ENCODE results near the gene NMRAL1. TPM values are rescaled to one million over a fixed set of nuclear protein-coding genes. Genes with fewer than 3 reads are reported as not detected.

NMRAL1 gene
- total and polyA plus RNA-seq, 10 donors = 26.3 to 58.6 (median 41.8) TPM

DNA sequence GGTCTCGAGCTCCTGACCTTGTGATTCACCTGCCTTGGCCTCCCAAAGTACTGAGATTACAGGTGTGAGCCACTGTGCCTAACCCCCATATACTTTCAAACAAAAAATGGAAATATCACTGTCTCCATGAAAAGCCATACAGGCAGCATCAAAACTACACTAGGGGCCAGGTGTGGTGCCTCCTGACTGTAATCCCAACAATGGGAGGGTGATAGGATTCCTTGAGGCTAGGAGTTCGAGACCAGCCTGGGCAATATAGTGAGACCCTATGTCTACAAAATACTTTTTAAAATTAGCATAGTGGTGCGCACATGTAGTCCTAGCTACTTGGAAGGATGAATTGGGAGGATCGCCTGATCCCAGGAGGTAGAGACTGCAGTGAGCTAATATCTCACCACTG, 17.5 kb upstream of the NMRAL1 start:
- H3K9me3 ChIP-seq = no peaks in the 10 kb centered on the region
- intact Hi-C loops (cut with DNase I; ENCODE audit: low total_unique reads) = no loop called here
- 91 to 100% (median 98%) methylated on average over 4 of the region's 4 CpGs for WGBS, 5 donors
- peaks cover 22 to 74% (median 42%) of the 10 kb centered on the region in 6 donors for H3K4me1 ChIP-seq
- H3K4me3 ChIP-seq = no peak overlapping the region
- H3K27me3 ChIP-seq (replicated peaks in 1 of 7) = no peaks in the 10 kb centered on the region
- H3K36me3 ChIP-seq = peaks cover 3 to 66% (median 12%) of the 10 kb centered on the region in 6 donors
- TF ChIP-seq, protein P1, sequence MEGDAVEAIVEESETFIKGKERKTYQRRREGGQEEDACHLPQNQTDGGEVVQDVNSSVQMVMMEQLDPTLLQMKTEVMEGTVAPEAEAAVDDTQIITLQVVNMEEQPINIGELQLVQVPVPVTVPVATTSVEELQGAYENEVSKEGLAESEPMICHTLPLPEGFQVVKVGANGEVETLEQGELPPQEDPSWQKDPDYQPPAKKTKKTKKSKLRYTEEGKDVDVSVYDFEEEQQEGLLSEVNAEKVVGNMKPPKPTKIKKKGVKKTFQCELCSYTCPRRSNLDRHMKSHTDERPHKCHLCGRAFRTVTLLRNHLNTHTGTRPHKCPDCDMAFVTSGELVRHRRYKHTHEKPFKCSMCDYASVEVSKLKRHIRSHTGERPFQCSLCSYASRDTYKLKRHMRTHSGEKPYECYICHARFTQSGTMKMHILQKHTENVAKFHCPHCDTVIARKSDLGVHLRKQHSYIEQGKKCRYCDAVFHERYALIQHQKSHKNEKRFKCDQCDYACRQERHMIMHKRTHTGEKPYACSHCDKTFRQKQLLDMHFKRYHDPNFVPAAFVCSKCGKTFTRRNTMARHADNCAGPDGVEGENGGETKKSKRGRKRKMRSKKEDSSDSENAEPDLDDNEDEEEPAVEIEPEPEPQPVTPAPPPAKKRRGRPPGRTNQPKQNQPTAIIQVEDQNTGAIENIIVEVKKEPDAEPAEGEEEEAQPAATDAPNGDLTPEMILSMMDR (IDR thresholded peaks at IDR 0.05 in 8 of 11, conservative IDR thresholded peaks at IDR 0.05 in 3 of 11) = no peak
- TF ChIP-seq POLR2A (IDR thresholded peaks at IDR 0.05) (no peak), POLR2AphosphoS5 (IDR thresholded peaks at IDR 0.05) (no peak)
- DNase-seq = no peak
- peak overlapping the region in 1 of 8 donors; percentile 4 for H3K27ac ChIP-seq

DNA sequence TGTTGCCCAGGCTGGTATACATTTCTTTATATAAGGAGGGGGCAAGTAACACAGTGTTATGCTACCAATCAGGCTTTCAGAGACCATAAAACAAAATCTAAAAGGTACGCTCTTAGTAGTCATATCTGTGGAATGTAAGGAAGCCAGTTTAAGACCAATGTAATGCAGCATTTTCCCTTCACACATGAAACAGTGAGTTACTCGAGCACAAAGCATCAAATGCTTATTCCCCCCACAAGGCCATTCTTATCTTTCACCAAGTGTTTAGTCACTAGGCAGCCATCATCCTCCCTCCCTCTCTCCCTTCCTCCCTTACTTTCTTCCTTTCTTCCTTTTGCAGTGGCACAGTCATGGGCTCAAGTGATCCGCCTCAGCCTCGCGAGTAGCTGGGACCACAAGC, 14.6 kb upstream of the NMRAL1 start:
- Histone ChIP-seq H3K27ac (peak overlapping the region; percentile 37 to 88 (median 76)), H3K36me3 (peaks cover 0 to 83% (median 16%) of the 10 kb centered on the region in 6 donors), H3K9me3 (no peaks in the 10 kb centered on the region), H3K27me3 (replicated peaks in 1 of 7) (no peaks in the 10 kb centered on the region), H3K4me3 (no peak overlapping the region), H3K4me1 (peaks cover 26 to 72% (median 43%) of the 10 kb centered on the region in 6 donors)
- TF ChIP-seq, protein P1 (IDR thresholded peaks at IDR 0.05 in 8 of 11, conservative IDR thresholded peaks at IDR 0.05 in 3 of 11) = no peak
- no peak for TF ChIP-seq POLR2AphosphoS5 (IDR thresholded peaks at IDR 0.05)
- TF ChIP-seq POLR2A (IDR thresholded peaks at IDR 0.05) = no peak
- intact Hi-C loops (cut with DNase I; ENCODE audit: low total_unique reads) = no loop called here
- WGBS, 5 donors = 76 to 91% (median 90%) methylated on average over 5 of the region's 5 CpGs
- no peak for DNase-seq

DNA sequence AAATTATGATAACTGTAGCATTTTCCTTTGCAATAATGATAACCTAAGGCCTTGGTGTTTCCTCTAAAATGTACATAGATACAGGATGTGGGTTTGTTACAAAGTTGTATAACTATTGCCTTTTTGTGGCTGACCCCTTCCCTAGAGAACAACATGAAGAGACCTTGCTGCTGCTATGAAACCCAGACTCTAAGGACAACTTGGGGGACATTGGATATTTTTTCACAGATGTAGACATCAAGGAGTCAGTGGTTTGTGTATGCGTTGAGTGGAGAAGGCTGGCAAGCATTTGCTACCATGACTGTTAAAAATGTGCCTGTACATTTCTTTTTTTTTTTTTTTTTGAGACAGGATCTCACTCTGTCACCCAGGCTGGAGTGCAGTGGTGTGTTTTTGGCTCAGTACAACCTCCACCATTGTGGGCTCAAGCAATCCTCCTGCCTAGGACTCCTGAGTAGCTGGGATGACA, 14.1 kb upstream of the NMRAL1 start:
- intact Hi-C loops (cut with DNase I; ENCODE audit: low total_unique reads) = no loop called here
- peaks cover 26 to 68% (median 41%) of the 10 kb centered on the region in 6 donors for H3K4me1 ChIP-seq
- H3K27ac ChIP-seq = peak overlapping the region; percentile 37 to 88 (median 76)
- WGBS, 5 donors = 15 to 27% (median 19%) methylated on average over 1 of the region's 1 CpG
- no peaks in the 10 kb centered on the region for H3K27me3 ChIP-seq (replicated peaks in 1 of 7)
- TF ChIP-seq POLR2A (IDR thresholded peaks at IDR 0.05) (no peak), POLR2AphosphoS5 (IDR thresholded peaks at IDR 0.05) (no peak)
- TF ChIP-seq, protein P1 (IDR thresholded peaks at IDR 0.05 in 8 of 11, conservative IDR thresholded peaks at IDR 0.05 in 3 of 11) = no peak
- H3K4me3 ChIP-seq = peak overlapping the region in 1 of 8 donors; percentile 0
- no peaks in the 10 kb centered on the region for H3K9me3 ChIP-seq
- no peak for DNase-seq
- peaks cover 0 to 84% (median 20%) of the 10 kb centered on the region in 6 donors for H3K36me3 ChIP-seq

DNA sequence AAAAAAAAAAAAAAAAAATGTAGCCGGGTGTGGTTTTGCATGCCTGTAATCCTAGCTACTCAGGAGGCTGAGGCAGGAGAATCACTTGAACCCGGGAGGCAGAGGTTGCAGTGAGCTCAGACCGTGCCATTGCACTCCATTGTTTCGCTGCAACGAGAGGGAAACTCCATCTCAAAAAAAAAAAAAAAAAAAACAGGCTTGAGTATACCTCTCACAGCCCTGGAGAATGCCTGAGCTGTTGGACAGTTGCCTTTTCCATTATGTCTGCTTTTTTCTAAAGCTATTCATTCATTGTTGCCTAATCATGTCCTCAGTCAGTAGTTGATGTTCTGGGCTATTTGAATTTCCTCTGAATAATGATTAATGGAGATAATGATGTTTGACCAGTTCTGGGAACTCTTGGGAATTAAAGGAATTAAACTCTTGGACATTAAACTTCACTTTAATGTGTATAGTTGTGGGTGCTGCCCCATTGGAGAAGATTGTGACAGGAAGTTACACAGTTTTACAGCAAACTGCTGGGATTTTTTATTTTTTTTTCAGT, 13.6 kb upstream of the NMRAL1 start:
- Histone ChIP-seq H3K36me3 (peaks cover 0 to 83% (median 21%) of the 10 kb centered on the region in 6 donors), H3K9me3 (no peaks in the 10 kb centered on the region), H3K4me3 (peak overlapping the region in 1 of 8 donors; percentile 0), H3K27me3 (replicated peaks in 1 of 7) (no peaks in the 10 kb centered on the region), H3K4me1 (peaks cover 26 to 65% (median 40%) of the 10 kb centered on the region in 6 donors), H3K27ac (peak overlapping the region; percentile 37 to 88 (median 76))
- DNase-seq = no peak
- intact Hi-C loops (cut with DNase I; ENCODE audit: low total_unique reads) = no loop called here
- WGBS, 5 donors = 41 to 62% (median 44%) methylated on average over 4 to 5 of the region's 5 CpGs
- TF ChIP-seq, protein P1 (IDR thresholded peaks at IDR 0.05 in 8 of 11, conservative IDR thresholded peaks at IDR 0.05 in 3 of 11) = no peak
- TF ChIP-seq POLR2AphosphoS5 (IDR thresholded peaks at IDR 0.05) = no peak
- TF ChIP-seq POLR2A (IDR thresholded peaks at IDR 0.05) = no peak

Data from spleen (tissue), 11 donors.